ENCODE results near the gene DNHD1.

GRCh38 chr11:6579681-6580080 lies 82.6 kb downstream of the DNHD1 start:
- no peak for TF ChIP-seq FOXA3 (CRISPR knock-in tag; conservative IDR thresholded peaks at IDR 0.05 in 1 of 2, IDR thresholded peaks at IDR 0.05 in 1 of 2)
- no peak for TF ChIP-seq ESRRB (CRISPR knock-in tag; IDR thresholded peaks at IDR 0.05; ENCODE audit: borderline replicate concordance)
- no peak for TF ChIP-seq CTCF (IDR thresholded peaks at IDR 0.05 in 2 of 3, conservative IDR thresholded peaks at IDR 0.05 in 1 of 3; ENCODE audit: insufficient read depth in 2 of 3, low read depth in 1 of 3, low read length in 3 of 3)
- no peak for TF ChIP-seq ZNF408 (CRISPR knock-in tag; IDR thresholded peaks at IDR 0.05; ENCODE audit: low read depth)
- TF ChIP-seq ZNF431 (CRISPR knock-in tag; IDR thresholded peaks at IDR 0.05) = no peak
- no peak for TF ChIP-seq EP300 (IDR thresholded peaks at IDR 0.05; ENCODE audit: low read length)
- TF ChIP-seq ZNF253 (CRISPR knock-in tag; conservative IDR thresholded peaks at IDR 0.05) = no peak
- no peak for TF ChIP-seq DNMT1 (IDR thresholded peaks at IDR 0.05)
